Nucleus accumbens (tissue), 56 donors: Measurements from ENCODE around the gene ZNF652.
A peak's percentile ranks its signal among the peaks of the same experiment; 100 is the strongest.
"Not testable (repeated sequence)": the region's sequence is repeated elsewhere in the genome, so short reads cannot be mapped to it uniquely, and the experiment has no call there.

Experiments used
- DNase-seq, 56 donors: peaks; one replicate each; lab custom pipeline; 2025; lab: John Stamatoyannopoulos, UW

ZNF652 gene

DNA sequence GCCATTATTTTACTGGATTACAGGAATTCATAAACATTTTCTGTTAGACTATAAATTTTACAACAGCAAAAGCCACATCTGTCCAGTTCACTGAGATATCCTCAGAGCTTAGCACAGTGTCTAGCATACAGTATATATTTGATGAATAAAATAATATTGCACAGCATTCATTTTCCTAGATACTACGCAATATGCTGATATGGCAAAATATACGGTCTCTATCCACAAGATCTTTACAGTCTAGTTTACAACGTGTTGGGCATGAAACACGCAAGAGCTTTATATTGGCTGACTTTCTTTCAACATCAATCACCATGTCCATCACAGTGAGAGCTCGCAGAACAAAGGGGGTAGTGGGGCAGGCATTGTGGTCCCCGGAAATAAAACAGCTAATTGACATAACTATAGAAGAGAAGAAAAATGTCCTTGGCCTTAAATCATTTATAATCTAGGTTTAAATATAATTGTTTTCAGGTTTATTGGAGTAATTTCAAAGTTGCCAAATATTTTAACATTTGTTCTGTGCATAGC is 43.5 kb downstream of the ZNF652 start:
- DNase-seq = no peak

DNA sequence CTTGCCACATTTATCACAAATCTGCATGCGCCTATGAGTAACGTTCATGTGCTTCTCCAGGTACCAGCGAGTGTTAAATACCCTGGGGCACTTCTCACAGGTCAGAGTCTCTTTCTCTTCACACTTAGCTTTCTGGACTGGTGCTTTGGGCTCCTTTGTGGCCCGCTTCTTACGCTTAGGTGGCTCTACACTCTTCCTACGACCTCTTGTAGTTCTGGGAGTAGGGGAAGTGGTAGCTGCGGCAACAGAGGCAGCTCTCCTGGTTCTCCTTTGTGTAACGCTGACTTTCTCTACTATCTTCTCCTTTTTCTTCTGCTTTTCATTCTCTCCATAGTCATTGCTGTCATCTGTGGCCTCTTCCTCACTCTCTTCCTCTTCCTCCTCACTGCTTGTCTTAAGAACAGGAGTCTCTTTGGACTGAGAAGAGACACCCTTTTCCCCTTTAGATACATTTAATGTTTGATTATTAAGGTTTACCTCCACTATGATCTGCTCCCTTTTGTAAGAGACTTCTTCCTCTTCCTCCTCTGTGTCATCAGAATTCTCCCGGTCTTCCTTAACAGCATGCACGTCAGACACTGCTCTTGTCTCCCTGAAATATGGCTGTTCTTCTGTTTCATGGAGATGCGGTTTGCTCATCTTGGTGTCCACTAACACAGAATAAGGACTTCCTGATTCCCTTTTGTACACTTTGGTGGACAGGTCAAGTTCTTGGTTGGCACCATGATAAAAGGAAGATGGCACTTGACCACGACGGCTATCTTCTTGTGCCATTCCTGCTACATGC is 45.0 kb downstream of the ZNF652 start:
- no peak for DNase-seq

DNA sequence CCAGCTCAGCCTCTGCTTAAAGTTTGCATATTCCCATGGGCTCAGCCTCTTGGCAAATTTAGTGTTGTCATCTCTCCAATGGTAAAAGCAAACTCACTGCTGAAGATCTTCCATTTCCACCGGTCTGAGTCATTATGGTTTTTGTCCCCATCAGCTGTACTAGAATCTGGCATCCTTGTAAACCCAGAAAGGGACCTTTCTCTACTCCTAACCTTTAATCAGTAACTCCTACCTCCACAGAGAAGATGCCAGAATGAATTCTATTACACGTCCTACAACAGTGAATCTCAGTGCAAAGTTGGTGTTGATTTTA is 45.8 kb downstream of the ZNF652 start:
- DNase-seq = no peak

DNA sequence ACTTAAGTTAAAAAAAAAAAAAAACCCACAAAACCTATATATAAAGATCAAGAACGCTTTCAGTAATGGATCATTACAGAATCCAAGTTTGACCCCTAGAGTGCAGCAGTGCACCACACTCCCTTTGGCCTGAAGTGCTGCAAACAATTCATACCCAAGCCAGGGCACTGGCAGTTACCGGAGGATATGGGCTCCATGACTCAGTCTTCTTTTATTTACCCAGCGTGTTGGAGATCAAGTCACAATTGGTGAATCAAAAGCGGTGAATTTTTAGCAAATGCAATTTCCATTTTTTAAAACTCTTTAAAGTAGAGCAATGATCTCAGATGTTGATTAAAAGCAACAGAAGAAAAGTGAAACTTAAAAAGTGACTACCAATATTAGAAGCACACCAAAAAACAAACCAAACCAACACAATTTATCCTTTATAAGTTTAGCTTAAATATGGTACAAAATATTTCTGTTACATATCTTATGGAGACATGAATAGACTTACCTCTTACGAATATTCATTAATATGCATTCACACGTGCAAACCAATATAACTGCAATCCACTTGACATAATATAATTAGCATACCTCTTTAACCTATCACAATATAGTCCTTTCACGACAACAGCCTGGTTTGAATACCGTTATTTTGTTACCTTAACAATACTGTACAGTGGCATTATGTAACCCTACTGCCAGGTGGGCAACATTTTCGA is 46.3 kb downstream of the ZNF652 start:
- DNase-seq = peak in 53 of 56 donors; percentile 1 to 89 (median 59)

DNA sequence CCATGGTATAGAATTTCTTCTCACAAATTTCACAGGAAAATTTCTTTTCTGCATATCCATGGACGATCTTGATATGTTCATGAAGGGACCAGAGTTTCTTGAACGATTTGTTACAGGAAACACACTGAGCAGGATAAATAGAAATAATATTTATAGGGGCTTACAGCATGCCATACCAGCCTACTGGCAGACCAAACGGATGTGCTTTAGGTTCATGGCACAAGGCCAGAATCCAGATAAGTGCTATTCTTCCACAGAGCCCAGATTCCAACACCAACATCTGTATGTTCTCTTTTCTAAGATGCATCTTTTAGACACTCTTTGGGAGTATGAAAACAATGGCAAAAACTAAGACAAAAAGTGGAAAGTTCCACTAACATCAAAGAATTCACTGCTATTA is 49.3 kb downstream of the ZNF652 start:
- no peak for DNase-seq

DNA sequence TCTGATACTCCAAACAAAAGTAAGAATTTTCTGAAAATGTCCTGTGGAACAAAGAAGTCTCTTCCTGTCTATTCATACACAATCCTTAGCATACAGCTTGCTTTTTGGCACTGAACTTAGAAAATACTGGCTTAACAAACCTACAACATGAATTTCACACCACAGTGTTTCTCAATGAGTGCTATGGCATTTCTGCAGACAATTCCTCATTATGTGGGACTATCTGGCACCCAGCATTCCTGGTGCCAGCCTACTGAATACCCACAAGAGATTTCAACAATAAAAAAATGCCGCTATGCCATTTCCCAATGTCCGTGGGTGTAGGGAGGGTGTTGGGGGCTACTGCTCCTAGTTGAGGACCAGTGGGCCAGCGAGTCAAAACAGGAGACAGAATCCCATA is 62.1 kb downstream of the ZNF652 start:
- DNase-seq = no peak

DNA sequence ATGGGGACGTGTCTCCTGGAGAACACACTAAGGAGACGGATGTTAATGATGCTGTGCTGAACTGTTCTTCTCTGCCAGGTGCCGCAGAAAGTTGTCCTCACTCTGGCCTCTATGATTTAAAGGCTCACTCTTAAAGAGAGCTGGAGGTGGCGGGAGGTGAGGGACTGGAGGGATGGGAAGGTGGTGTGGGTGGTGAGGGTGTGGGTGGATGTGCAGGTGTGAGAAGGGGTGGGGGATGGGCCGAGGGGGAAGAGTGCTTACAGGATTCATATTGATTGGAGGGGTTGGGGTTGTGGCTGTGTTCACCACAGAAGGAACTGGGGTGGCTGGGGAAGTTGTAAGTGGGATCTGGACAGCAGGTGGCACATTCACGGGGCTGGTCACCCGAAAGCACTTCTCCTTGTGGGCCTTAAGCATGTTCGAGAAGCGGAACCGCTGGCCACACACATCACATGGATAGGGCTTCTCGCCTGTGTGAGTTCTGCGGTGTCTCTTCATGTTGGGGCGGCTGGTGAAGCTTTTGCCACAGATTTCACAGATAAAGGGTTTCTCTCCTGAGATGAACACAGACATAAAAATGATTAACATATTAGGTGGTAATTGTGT is 63.6 kb downstream of the ZNF652 start:
- no peak for DNase-seq

DNA sequence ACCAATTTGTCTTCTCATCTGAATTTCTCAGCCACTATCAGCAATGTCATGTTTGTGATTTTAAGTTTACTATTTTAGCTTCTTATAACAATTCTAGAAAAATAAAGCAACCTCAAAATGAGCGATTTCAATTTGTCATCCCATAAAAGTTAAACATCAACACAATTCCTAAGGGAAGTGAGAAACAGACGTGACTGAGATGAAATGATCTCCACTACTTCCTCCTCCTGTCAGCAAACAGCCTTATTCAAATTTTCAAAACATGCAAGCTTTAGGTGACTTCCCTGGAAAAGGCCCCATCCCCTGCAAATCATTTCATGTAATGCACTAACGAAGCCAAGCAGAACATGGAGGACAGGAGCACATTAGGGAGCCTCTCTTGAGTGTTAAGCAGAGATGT is 64.9 kb downstream of the ZNF652 start:
- DNase-seq = no peak

DNA sequence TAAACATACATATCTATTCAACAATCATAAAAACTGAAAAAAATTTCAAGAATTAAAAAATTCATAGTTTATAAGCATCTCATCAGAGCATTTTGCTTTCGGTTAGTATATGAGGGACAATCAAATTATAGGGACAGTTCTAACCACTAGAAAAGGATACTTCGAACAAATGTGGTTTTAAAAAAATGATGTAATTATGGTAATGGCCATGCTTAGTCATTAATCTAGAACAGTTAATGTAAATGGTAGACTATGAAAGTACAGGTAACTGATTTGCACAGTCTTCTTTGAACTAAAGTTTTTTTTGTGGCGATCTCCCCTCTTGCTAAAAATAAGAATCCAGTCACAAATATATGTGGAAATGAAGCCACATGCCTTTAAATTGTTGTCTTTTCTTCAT is 67.9 kb downstream of the ZNF652 start:
- no peak for DNase-seq

DNA sequence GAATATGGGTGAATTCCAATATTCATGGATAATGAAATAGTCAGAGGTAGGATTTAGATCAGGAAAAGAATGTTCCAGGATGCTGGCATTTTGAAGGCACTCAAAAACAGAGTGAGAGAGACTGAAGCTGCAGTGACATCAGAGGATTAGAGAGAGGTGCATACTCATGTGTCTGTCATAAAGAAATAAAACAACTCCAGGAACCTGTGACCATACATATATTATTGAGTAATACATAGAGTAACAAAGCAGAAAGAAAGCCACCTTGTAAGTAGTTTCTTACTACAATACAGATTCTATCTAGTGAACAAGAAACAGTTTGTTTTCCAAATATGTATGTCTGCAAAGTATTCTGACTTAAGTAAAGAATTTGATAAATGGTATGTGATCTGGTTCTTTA is 69.1 kb downstream of the ZNF652 start:
- no peak for DNase-seq

DNA sequence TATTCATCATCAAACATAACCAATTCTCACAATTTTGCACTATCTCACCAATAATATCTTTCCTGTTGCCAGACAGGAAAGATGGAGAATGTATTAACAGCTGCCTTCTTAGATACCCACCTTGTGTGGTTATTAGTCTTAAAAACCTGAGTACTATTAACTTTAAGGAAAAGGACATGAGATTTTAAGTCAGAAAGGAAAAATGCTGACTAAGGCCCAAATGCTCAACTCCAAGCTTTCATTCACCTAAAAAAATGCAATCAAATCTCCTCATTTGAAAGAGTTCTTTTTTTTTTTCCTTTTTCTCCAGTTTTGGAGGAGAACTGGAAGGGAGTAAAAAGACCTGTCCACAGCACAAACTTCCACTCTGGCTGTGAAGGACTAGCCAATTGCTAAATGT is 70.1 kb downstream of the ZNF652 start:
- no peak for DNase-seq

DNA sequence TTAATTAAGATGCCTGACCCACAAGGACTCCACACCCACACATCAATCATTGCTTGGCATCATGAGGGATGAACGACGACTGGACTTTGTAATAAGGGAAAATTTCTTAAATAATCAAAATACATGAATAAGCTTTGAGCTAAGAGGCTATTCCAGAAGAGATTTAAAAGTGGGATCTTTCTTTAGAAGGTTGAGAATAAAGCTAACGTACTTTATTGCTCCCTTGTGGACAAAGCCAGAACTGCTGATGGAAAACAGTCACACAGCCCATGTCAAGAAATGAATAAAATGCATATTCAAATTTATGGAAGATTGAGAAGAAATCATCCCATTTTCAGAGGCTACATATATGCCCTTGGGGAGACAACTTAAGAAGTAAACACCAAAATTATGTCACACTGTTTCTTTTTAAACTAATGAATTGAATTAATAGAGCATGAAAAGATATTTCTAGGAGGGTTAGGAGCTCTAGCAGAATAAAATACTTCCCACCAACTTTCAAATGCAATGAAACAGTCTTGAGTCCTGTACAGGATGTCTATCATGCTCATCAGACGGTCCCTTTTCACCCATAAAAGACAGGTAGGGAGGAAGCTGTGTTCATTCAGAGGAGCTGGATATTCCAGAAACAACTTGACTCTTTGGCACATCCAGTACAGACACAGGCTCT is 71.2 kb downstream of the ZNF652 start:
- peak in 2 of 56 donors; percentile 5 to 34 for DNase-seq

DNA sequence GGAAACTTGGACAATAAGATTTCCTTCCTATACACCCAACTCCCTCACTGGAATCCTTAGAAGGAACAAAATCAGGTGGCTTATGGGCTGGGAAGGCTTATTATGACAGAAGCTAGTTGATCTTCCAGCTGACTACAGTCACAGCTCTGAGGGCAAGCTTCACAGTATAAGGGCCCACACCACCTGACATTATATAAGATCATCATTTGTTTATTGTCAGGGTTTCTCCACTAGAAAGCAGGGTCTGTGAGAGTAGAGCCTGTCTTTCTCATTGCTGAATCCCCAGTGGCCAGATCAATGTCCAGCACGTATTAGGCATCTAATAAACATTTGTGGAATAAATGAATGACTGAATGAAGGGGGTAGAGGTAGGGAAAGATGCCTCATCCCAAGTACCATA is 73.7 kb downstream of the ZNF652 start:
- DNase-seq = no peak

DNA sequence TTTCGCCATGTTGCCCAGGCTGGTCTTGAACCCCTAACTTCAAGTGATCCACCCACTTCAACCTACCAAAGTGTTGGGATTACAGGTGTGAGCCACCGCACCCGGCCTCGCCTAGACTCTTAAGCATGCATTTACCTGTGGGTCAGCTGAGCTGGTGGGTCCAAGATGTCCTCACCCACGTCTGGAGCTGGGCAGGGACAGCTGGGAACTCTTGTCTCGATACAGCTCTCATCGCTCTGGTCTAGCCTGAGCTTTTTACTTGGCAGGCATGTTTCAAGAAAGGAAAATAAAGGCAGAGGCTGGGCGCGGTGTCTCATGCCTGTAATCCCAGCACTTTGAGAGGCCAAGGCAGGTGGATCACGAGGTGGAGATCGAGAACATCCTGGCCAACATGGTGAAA is 74.6 kb downstream of the ZNF652 start:
- no peak for DNase-seq

DNA sequence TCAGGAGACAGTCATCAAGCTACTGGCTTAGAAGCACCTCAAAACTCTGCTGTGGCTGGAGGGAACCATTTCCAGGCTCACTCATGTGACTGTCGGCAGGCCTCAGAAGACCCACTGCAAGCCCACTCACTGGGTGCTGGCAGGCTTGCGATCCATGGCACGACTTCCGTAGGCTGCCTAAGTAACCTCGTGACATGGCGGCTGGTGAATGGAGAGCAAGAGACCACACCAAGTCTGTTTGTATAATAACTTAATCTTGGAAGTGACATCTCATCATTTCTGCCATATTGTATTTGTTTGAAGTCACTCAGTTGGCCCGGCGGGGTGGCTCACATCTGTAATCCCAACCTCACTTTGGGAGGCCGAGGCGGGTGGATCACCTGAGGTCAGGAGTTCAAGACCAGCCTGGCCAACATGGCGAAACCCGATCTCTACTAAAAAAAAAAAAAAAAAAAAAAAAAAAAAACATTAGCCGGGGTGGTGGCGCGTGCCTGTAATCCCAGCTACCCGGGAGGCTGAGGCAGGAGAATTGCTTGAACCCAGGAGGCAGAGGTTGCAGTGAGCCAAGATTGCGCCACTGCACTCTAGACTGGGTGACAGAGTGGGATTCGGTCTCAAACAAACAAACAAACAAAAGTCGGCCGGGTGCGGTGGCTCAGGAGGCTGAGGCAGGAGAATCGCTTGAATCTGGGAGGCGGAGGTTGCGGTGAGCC is 75.6 kb downstream of the ZNF652 start:
- DNase-seq = not testable (repeated sequence)

DNA sequence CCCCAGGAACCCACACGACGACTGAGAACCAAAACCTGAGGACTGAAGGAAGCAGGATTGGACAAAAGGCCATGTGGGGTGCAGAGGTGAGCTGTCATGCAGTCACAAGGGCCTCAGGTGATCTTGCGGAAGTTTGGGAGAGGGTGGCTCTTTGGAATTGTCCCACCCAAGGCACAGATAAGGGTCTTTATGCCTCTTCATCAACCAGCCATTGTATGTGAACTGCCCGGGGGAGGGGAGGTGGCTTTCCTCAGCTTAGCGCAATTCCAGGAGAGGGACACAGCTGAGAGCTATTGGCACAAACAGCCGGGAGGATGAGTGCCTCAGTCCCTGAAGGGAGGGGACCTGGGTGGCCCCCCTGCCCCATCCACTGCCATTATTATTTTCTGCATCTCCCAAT is 76.3 kb downstream of the ZNF652 start:
- DNase-seq = no peak

DNA sequence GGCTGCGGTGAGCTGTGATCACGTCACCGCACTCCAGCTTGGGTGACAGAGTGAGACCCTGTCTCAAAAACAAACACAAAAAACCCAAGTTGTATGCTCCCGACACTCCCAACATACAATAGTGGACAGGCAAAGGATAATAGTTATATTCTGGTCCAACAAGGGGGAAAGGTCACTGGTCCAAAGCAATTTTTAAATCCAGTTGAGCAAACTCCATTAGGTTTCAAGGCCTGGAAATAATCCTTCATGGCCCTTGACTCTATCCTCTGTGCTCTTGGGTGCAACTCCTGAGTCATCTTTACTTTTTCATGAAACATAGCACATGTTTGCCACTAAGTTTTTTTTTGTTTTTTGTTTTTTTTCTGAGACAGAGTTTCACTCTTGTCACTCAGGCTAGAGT is 81.1 kb downstream of the ZNF652 start:
- DNase-seq = no peak

DNA sequence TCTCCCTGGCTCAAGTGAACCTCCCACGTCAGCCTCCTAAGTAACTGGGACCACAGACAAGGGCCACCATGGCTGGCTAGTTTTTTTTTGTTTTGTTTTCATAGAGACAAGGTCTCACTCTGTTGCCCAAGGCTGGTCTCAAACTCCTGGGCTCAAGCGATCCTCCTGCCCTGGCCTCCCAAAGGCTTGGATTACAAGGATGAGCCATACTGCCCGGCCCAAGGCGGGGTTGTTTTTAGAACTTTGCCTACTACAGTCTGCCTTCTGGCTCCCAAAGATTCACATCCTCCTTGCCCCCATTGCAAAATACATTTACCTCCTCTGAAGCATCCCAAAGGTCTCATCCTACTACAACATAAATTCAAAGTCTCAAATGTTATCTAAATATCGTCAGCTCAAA is 82.0 kb downstream of the ZNF652 start:
- DNase-seq = no peak

DNA sequence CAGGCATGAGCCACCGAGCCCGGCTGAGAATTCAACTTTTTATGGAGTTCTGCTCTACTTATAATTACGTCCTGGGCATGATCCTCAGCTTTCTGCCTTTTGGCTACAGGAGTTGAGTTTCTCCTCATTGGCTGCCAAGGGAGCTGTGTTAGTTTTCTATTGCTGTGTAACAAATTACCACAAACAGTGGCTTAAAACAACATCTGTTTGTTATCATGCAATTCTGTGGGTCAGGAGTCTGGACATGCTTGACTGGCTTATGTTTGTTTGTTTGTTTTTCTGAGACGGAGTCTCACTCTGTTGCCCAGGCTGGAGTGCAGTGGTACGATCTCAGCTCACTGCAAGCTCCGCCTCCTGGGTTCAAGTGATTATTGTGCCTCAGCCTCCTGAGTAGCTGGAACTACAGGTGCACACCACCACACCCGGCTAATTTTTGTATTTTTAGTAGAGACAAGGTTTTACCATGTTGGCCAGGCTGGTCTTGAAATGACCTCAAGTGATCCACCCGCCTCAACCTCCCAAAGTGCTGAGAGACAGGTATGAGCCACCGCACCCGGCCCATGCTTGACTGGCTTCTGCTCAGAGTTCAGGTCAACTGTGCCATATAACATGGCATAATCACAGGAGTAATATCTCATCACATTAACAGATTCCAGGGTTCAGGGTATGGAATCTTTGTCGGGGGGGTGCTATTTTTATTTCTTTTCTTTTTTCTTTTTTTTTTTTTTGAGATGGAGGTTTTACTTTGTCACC is 82.6 kb downstream of the ZNF652 start:
- not testable (repeated sequence) for DNase-seq

DNA sequence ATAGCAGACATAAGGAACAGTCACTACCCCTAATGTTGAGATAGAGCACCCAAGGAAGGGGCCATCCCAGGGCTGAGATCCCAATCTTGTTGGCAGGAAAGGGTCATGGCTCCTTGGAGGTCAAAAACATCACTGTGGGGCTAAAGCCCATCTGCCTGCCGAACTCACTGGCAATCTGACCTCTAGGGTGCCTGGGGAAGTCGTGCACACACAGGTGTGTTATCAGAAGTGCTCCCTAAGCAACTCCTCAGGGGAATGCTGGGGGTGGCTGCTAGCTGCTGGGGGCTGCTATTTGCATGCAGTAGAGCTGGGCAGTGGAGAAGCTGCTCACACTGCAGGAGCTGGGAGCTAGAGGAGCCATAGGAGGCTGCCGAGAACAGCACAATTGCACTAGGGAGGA is 84.0 kb downstream of the ZNF652 start:
- DNase-seq = no peak
